HepG2 (cell line): Measurements from ENCODE around the gene SLC22A23. TPM values are rescaled to one million over a fixed set of nuclear protein-coding genes. Genes with fewer than 3 reads are reported as not detected.

Experiments used
- ATAC-seq: fragments of 200-7000 bp; cut with Tn5 transposase; 3 replicates; pipeline ENCODE4 v1.9.1; 2020; ENCODE audit warnings: mild to moderate bottlenecking, moderate library complexity
- BruUV-seq: library from RNA; stranded (reverse); fragments of 400-500 nt; replicated peaks from 2 replicates; lab custom pipeline; 2021; lab: Mats Ljungman, UMichigan
- CTCF ChIA-PET: fragments of 300-600 bp; formaldehyde crosslinking; extraction: SDS; loops from one replicate; lab custom pipeline; 2021; ENCODE audit warnings: low total read pairs, inconsistent platforms, low intra/inter-chr PET ratio; lab: Yijun Ruan, JAX
- POLR2A ChIA-PET: fragments of 350-600 bp; sonication (Branson Sonifier 250); formaldehyde crosslinking; loops from one replicate; lab custom pipeline; 2020; ENCODE audit warnings: antibody characterized with exemption, inconsistent platforms; lab: Yijun Ruan, JAX
- DNase-seq: peaks from one replicate; pipeline ENCODE4 v3.0.0-alpha.2; 2015; ENCODE audit warnings: low spot score
- FAIRE-seq: peaks from 3 replicates; lab custom pipeline; 2011; peaks lifted over from hg19 to GRCh38; lab: Jason Lieb, UNC
- H2AFZ ChIP-seq: one replicate; pipeline ENCODE4 v1.6.1; 2011; ENCODE audit warnings: low read length, inconsistent platforms
- H3K27ac ChIP-seq: fragments of 300-600 bp; 3 replicates; pipeline ENCODE4 v1.8.0; 2011; ENCODE audit warnings: mixed run types, mild to moderate bottlenecking, mixed read lengths, low read length, inconsistent platforms; ENCODE audit not compliant: insufficient read depth; ENCODE audit errors: extremely low read length
- H3K27me3 ChIP-seq, 2 experiments: fragments of 200-600 bp in 1 of 2; 2 replicates in 1 of 2; 3 replicates in 1 of 2; pipeline versions ENCODE4 v1.6.0 to v1.8.0; 2011; ENCODE audit warnings: low read length in 2 of 2, mild to moderate bottlenecking in 2 of 2, moderate library complexity in 2 of 2, inconsistent platforms in 1 of 2; ENCODE audit not compliant: insufficient read depth in 2 of 2, control insufficient read depth in 1 of 2
- H3K36me3 ChIP-seq, 2 experiments: fragments of 200-600 bp in 1 of 2; replicated peaks in 1 of 2; 2 replicates in 1 of 2; 3 replicates in 1 of 2; pipeline versions ENCODE4 v1.5.1 to v1.8.0; 2011; ENCODE audit warnings: low read length in 2 of 2, inconsistent platforms in 1 of 2; ENCODE audit not compliant: insufficient read depth in 2 of 2, control insufficient read depth in 1 of 2
- H3K4me1 ChIP-seq: 2 replicates; pipeline ENCODE4 v1.5.1; 2012; ENCODE audit warnings: low read length, inconsistent platforms; ENCODE audit not compliant: insufficient read depth
- H3K4me2 ChIP-seq: 2 replicates; pipeline ENCODE4 v1.6.0; 2011; ENCODE audit warnings: low read depth, low read length, inconsistent platforms
- H3K4me3 ChIP-seq, 3 experiments: fragments of 200-600 bp in 1 of 3; sonication (generic), shearing (Covaris generic) in 1 of 3; replicated peaks in 1 of 3; 2 replicates each; pipeline ENCODE4 v1.5.1; 2011 to 2016; ENCODE audit warnings: low read length in 3 of 3, inconsistent platforms in 2 of 3, low read depth in 2 of 3, mild to moderate bottlenecking in 2 of 3, control low read depth in 1 of 3, mixed read lengths in 1 of 3; ENCODE audit not compliant: insufficient read depth in 1 of 3
- H3K79me2 ChIP-seq: one replicate; pipeline ENCODE4 v1.6.1; 2011; ENCODE audit warnings: low read length, inconsistent platforms; ENCODE audit not compliant: insufficient read depth
- H3K9ac ChIP-seq: 2 replicates; pipeline ENCODE4 v1.6.0; 2011; ENCODE audit warnings: mild to moderate bottlenecking, low read depth, low read length, inconsistent platforms; ENCODE audit not compliant: insufficient read depth
- H3K9me3 ChIP-seq: 2 replicates; pipeline ENCODE4 v1.5.1; 2012; ENCODE audit warnings: mild to moderate bottlenecking, low read length
- H4K20me1 ChIP-seq: 2 replicates; pipeline ENCODE4 v1.6.0; 2011; ENCODE audit warnings: inconsistent platforms, mild to moderate bottlenecking, low read length, moderate library complexity; ENCODE audit not compliant: insufficient read depth
- CEBPG ChIP-seq: IDR thresholded peaks from 2 replicates; pipeline ENCODE4 v1.6.1; 2016
- CHD4 ChIP-seq: fragments of 200-600 bp; sonication (generic); IDR thresholded peaks from 2 replicates; pipeline ENCODE4 v1.7.0; 2017; ENCODE audit warnings: mild to moderate bottlenecking, low read length, borderline replicate concordance
- GFI1 ChIP-seq: sonication (generic); formaldehyde crosslinking; IDR thresholded peaks from 2 replicates; pipeline ENCODE4 v1.5.0; 2020; ENCODE audit warnings: missing genetic modification reagents, mild to moderate bottlenecking, borderline replicate concordance
- HES4 ChIP-seq: sonication (generic); formaldehyde crosslinking; IDR thresholded peaks from 2 replicates; pipeline ENCODE4 v1.9.0; 2021; ENCODE audit warnings: mild to moderate bottlenecking, missing genetic modification reagents, borderline replicate concordance
- IKZF1 ChIP-seq: fragments of 450-650 bp; IDR thresholded peaks from 2 replicates; pipeline ENCODE4 v1.7.1; 2016
- JDP2 ChIP-seq: sonication (generic); formaldehyde crosslinking; IDR thresholded peaks from 2 replicates; pipeline ENCODE4 v1.8.1; 2022; ENCODE audit warnings: missing genetic modification reagents, borderline replicate concordance
- MED1 ChIP-seq: sonication (generic); formaldehyde crosslinking; IDR thresholded peaks from 2 replicates; pipeline ENCODE4 v1.4.0; 2020; ENCODE audit warnings: missing genetic modification reagents
- MIXL1 ChIP-seq: IDR thresholded peaks from 2 replicates; pipeline ENCODE4 v1.6.1; 2016
- PHB2 ChIP-seq: fragments of 450-650 bp; IDR thresholded peaks from 2 replicates; pipeline ENCODE4 v1.6.1; 2018; ENCODE audit not compliant: partially characterized antibody
- PREB ChIP-seq: sonication (generic); formaldehyde crosslinking; IDR thresholded peaks from 2 replicates; pipeline ENCODE4 v1.4.0; 2020; ENCODE audit warnings: missing genetic modification reagents
- RAD51 ChIP-seq: fragments of 450-650 bp; IDR thresholded peaks from 2 replicates; pipeline ENCODE4 v1.6.1; 2016; ENCODE audit warnings: borderline replicate concordance
- SP1 ChIP-seq, 2 experiments: fragments of 450-650 bp in 1 of 2; sonication (generic) in 1 of 2; formaldehyde crosslinking in 1 of 2; IDR thresholded peaks; 2 replicates each; pipeline versions ENCODE4 v1.4.0 to v1.6.1; 2016 to 2020; ENCODE audit warnings: missing genetic modification reagents in 1 of 2
- ZMAT5 ChIP-seq: sonication (generic); formaldehyde crosslinking; IDR thresholded peaks from 2 replicates; pipeline ENCODE4 v1.5.0; 2020; ENCODE audit warnings: mild to moderate bottlenecking, low read depth, missing genetic modification reagents, borderline replicate concordance
- ZNF207 ChIP-seq: fragments of 450-650 bp; IDR thresholded peaks from 2 replicates; pipeline ENCODE4 v1.6.1; 2016; ENCODE audit warnings: antibody characterized with exemption, borderline replicate concordance
- ZNF530 ChIP-seq: sonication (generic); formaldehyde crosslinking; IDR thresholded peaks from 2 replicates; pipeline ENCODE4 v1.5.0; 2020; ENCODE audit warnings: low read depth, mild to moderate bottlenecking, missing genetic modification reagents
- ZNF547 ChIP-seq: sonication (generic); formaldehyde crosslinking; IDR thresholded peaks from 2 replicates; pipeline ENCODE4 v1.5.1; 2020; ENCODE audit warnings: mild to moderate bottlenecking, missing genetic modification reagents
- ZNF570 ChIP-seq: sonication (generic); formaldehyde crosslinking; IDR thresholded peaks from 2 replicates; pipeline ENCODE4 v1.4.0; 2020; ENCODE audit warnings: mild to moderate bottlenecking, missing genetic modification reagents, borderline replicate concordance
- ZNF83 ChIP-seq: sonication (generic); formaldehyde crosslinking; IDR thresholded peaks from 2 replicates; pipeline ENCODE4 v1.4.0; 2020; ENCODE audit warnings: missing genetic modification reagents, mild to moderate bottlenecking, borderline replicate concordance
- WGBS: methylation state at CpG from one replicate; pipeline ENCODE4 v1.1.6; 2017; ENCODE audit warnings: low lambda C conversion rate; 5-methylcytosine and 5-hydroxymethylcytosine counted together
- in situ Hi-C: cut with HindIII; loops from 2 replicates; pipeline ENCODE4 v1.10.0; 2017; ENCODE audit warnings: low pct_unique_long_range_greater_than_20kb; ENCODE audit not compliant: extremely low pct_ligation_motif_present
- intact Hi-C: fragments of 100-400 bp; cut with micrococcal nuclease; formaldehyde crosslinking; loops from one replicate; pipeline ENCODE4 v1.10.0; 2022; ENCODE audit not compliant: unreplicated experiment
- polyA plus RNA-seq, 8 experiments: library from polyadenylated mRNA; depleted of rRNA in 3 of 8; stranded (reverse) in 7 of 8; unstranded in 1 of 8; fragments of >200 nt; fragmentation: Illumina TruSeq in 4 of 8; extraction: Trizol in 4 of 8; gene quantifications; 2 replicates each; pipeline versions ENCODE4 v1.2.1 to v1.2.3, GENCODE V29; 2011 to 2016; ENCODE audit warnings: low read depth in 4 of 8, missing spikeins in 1 of 8, mixed read lengths in 1 of 8; ENCODE audit not compliant: insufficient read depth in 1 of 8
- total RNA-seq, 5 experiments: library from RNA; depleted of rRNA; stranded (reverse); fragments of >200 nt; fragmentation: Illumina TruSeq; extraction: Trizol; gene quantifications; 2 replicates each; pipeline ENCODE4 v1.2.3, GENCODE V29; 2016; ENCODE audit warnings: low read depth in 1 of 5

The SLC22A23 gene
- total and polyA plus RNA-seq, 2 of the 13 experiments (the other 11 are each of a cell fraction or from before 2014, with no cell fraction given), result 11.8 to 17.5 TPM

GRCh38 chr6:3351829-3352524, 104.9 kb downstream of the SLC22A23 start (continued):
- TF ChIP-seq PREB (no peak), GFI1 (CRISPR knock-in tag) (no peak), IKZF1 (0 out of 2 replicates have a peak, but pooled peaks have one; percentile 71), PHB2 (peak; percentile 30), ZNF83 (CRISPR knock-in tag) (no peak), CHD4 (no peak), RAD51 (peak; percentile 31; the same call in 1 of the 2 replicates), ZNF207 (0 out of 2 replicates have a peak, but pooled peaks have one; percentile 34), SP1 (IDR thresholded peaks at IDR 0.05) (peak; percentile 70; the same call in 1 of the 2 replicates), SP1 (CRISPR knock-in tag; IDR thresholded peaks at IDR 0.05) (no peak)

GRCh38 chr6:3351105-3351676, 105.7 kb downstream of the SLC22A23 start:
- H3K27me3 ChIP-seq, result no peaks in the 10 kb centered on the region
- H3K9ac ChIP-seq, result no peak overlapping the region
- TF ChIP-seq ZNF547 (CRISPR knock-in tag), result no peak
- TF ChIP-seq CEBPG (CRISPR knock-in tag), result no peak
- TF ChIP-seq MED1, result no peak
- no peak for TF ChIP-seq ZMAT5
- no peak for TF ChIP-seq HES4
- no peak for TF ChIP-seq ZNF570 (CRISPR knock-in tag)
- no peak for TF ChIP-seq MIXL1
- no peak for TF ChIP-seq ZNF530 (CRISPR knock-in tag)
- no peak for TF ChIP-seq JDP2 (CRISPR knock-in tag)
- no peak overlapping the region for H3K4me3 ChIP-seq
- H3K27ac ChIP-seq, result no peak overlapping the region
- no peak overlapping the region for H3K4me2 ChIP-seq
- no peaks in the 10 kb centered on the region for H4K20me1 ChIP-seq
- 91% methylated on average over 15 of the region's 15 CpGs for WGBS
- DNase-seq (no peak), FAIRE-seq (no peak), ATAC-seq (no peak)
- no TSS peak for BruUV-seq
- in situ Hi-C loops, result no loop called here
- H3K79me2 ChIP-seq, result peaks cover 41% of the 10 kb centered on the region
- H3K36me3 ChIP-seq, result peaks cover 16 to 40% of the 10 kb centered on the region in 2 experiments
- POLR2A ChIA-PET, result no interaction called here
- intact Hi-C loops, result no loop called here
- CTCF ChIA-PET, result no interaction called here
- H3K4me1 ChIP-seq, result peaks cover 41% of the 10 kb centered on the region
- H3K9me3 ChIP-seq, result no peaks in the 10 kb centered on the region
- no peak overlapping the region for H2AFZ ChIP-seq
